Rectal smooth muscle tissue (tissue), 1 donor: ENCODE data around the gene PCDH8.

Source experiments
- H3K27ac ChIP-seq: one replicate; pipeline ENCODE4 v1.7.0; 2013; ENCODE audit warnings: low read depth, low read length, inconsistent platforms
- H3K27me3 ChIP-seq: one replicate; pipeline ENCODE4 v1.7.0; 2013; ENCODE audit warnings: low read length; ENCODE audit not compliant: control insufficient read depth, insufficient read depth
- H3K36me3 ChIP-seq: one replicate; pipeline ENCODE4 v1.7.0; 2013; ENCODE audit warnings: low read length; ENCODE audit not compliant: control insufficient read depth, insufficient read depth
- H3K4me1 ChIP-seq: one replicate; pipeline ENCODE4 v1.7.0; 2013; ENCODE audit warnings: low read length; ENCODE audit not compliant: control insufficient read depth, insufficient read depth
- H3K4me3 ChIP-seq: one replicate; pipeline ENCODE4 v1.7.0; 2013; ENCODE audit warnings: low read length
- H3K9ac ChIP-seq: one replicate; pipeline ENCODE4 v1.7.0; 2013; ENCODE audit warnings: low read length

Gene PCDH8

DNA sequence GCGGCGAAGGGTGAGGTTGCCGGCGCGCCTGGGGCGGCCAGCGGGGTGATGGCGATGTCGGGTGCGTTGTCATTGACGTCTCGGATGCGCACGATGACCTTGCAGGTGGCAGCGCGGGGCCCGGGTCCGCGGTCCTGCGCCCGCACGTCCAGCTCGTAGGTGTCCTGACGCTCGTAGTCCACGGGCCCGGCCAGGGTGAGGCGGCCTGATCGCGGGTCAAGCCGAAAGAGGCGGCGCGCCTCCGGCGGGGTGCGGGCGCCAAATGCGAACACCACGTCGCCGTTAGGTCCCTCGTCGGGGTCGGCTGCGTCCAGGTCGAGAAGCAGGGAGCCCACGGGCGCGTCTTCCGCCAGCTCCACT, 1.1 kb downstream of the PCDH8 start:
- H3K36me3 ChIP-seq = no peaks in the 10 kb centered on the region
- H3K4me1 ChIP-seq = no peaks in the 10 kb centered on the region
- no peak overlapping the region for H3K4me3 ChIP-seq
- no peak overlapping the region for H3K9ac ChIP-seq
- peaks cover 37% of the 10 kb centered on the region for H3K27me3 ChIP-seq
- no peak overlapping the region for H3K27ac ChIP-seq

DNA sequence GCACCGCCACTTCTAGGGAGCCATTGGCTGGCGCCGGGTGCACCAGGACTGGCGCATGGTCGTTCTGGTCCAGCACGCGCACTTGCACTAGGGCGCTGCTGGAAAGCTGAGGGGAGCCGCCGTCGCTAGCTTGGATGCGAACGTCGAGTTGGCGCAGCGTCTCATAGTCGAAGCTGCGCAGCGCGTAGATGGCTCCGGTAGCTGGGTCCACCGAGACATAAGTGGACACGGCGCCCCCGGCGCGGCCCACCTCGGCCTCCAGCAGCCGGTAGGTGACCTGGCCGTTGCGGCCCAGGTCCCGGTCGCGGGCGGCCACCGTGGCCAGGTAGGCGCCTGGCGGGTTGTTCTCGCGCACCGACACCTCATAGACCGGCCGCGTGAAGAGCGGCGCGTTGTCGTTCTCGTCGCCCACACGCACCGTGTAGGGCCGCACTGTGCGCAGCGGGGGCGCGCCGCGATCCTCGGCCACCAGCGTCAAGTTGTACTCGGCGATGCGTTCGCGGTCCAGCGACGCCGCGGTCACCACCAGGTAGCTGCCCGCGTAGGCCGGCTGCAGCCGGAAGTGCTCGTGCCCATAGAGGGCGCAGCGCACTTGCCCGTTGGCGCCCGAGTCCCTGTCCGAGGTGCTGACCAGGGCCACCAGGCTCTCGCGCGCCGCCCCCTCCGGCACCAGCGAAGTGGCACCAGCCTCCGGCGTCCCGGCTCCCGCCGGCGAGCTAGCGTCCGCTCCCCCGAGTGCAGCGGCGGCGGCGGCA, 1.7 kb downstream of the PCDH8 start:
- no peaks in the 10 kb centered on the region for H3K36me3 ChIP-seq
- H3K9ac ChIP-seq = no peak overlapping the region
- peaks cover 37% of the 10 kb centered on the region for H3K27me3 ChIP-seq
- H3K4me3 ChIP-seq = no peak overlapping the region
- no peaks in the 10 kb centered on the region for H3K4me1 ChIP-seq
- no peak overlapping the region for H3K27ac ChIP-seq

DNA sequence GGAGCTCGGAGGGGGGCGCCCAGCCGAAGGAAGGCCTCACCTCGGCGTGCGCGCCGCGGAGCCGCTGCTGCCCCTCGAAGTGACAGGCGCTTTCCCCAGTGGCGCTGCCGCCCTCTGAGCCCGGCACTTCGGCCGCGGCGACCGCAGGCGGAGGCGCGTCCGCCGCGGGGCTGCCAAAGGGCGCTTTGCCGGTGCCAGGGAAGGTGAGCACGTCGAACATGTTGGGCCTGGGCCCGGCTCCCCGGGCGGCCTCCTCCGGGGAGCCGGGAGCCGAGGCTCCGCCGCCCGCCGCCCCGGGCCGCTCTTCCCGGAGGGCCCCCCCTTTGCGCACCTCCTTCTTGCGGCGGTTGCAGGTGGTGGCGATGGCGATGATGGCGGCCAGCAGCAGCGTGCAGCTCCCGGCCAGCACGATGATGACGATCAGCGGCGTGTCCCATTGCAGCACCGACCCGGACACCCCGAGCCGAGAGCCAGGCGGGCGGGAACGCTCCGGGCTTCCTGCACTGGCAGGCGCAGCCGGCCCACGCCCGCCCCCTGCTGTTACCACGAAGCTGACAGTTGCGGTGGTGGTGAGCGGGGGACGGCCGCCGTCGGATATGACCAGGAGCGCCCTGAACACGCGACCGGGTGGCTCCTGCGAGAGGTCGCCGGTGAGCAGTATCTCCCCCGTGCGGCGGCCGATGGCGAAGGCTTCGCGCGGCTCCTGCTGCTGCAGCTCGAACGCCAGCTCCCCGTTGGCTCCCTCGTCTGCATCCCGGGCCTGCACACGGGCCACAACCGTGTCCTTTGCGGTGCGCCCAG, 2.5 kb downstream of the PCDH8 start:
- no peaks in the 10 kb centered on the region for H3K4me1 ChIP-seq
- H3K4me3 ChIP-seq = no peak overlapping the region
- H3K27me3 ChIP-seq = peaks cover 37% of the 10 kb centered on the region
- no peaks in the 10 kb centered on the region for H3K36me3 ChIP-seq
- no peak overlapping the region for H3K27ac ChIP-seq
- H3K9ac ChIP-seq = no peak overlapping the region

DNA sequence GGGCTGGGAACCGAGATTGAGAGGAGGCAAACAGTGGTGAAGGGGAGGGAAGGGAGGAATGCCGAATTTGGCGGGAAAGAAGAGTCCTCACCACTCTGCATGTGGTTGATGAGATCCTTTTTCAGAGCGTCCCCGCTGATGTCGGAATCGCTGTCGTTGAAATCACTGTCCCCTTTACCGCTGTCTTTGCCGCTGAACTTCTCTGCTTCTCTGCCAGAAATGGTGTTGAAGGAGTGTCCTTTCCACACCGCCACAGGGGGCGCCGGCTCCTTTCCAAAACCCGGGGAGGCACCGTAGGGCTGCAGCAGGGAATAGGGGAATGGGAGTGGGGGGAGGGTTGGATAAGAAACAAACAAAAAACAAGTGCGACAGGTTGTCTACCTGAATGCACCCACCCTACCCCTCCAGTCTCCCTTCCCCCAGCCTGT, 3.1 kb downstream of the PCDH8 start:
- Histone ChIP-seq H3K36me3 (no peaks in the 10 kb centered on the region), H3K27me3 (peaks cover 34% of the 10 kb centered on the region), H3K27ac (no peak overlapping the region), H3K9ac (no peak overlapping the region), H3K4me3 (no peak overlapping the region), H3K4me1 (no peaks in the 10 kb centered on the region)

DNA sequence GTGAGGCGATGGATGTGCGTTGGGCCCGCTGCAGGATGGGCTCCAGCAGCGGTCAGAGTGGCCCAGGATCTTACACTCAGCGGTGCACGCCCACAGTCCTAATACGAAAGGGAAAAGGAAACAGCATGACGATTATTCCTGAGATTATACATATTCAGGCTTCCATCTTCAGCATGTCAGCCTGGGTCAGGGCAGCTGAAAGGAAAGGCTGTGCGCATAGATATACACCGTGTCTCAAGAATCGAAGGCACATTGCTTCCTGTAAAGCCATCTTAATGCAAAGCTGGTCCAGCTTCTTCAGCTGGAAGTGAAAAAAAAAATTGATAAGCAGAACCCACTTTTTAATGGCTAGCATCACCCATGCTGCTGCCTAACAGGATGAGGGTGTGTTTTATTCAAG, 3.6 kb downstream of the PCDH8 start:
- H3K4me1 ChIP-seq = no peaks in the 10 kb centered on the region
- H3K9ac ChIP-seq = no peak overlapping the region
- H3K27ac ChIP-seq = no peak overlapping the region
- no peak overlapping the region for H3K4me3 ChIP-seq
- H3K27me3 ChIP-seq = peaks cover 31% of the 10 kb centered on the region
- no peaks in the 10 kb centered on the region for H3K36me3 ChIP-seq

DNA sequence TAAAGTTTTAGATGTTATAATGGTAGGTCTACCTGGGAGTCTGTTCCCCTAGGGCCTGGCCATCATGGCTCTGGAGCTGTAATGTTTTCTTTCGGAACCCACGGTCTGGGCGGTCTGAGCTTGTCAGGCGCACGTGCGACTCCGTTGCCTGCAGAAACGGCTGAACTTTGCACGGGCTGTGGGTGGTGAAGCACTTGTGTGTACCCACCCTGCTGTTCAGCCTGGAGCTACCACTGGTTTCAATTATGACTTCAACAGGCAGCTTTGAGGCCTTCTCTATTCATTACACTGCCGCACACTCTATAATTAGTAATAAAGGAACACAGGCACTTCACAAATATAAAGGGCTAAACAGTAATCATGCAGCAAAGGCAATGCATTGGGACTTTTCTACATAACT, 6.0 kb downstream of the PCDH8 start:
- Histone ChIP-seq H3K27me3 (peaks cover 22% of the 10 kb centered on the region), H3K9ac (no peak overlapping the region), H3K4me1 (no peaks in the 10 kb centered on the region), H3K36me3 (no peaks in the 10 kb centered on the region), H3K27ac (no peak overlapping the region), H3K4me3 (no peak overlapping the region)

DNA sequence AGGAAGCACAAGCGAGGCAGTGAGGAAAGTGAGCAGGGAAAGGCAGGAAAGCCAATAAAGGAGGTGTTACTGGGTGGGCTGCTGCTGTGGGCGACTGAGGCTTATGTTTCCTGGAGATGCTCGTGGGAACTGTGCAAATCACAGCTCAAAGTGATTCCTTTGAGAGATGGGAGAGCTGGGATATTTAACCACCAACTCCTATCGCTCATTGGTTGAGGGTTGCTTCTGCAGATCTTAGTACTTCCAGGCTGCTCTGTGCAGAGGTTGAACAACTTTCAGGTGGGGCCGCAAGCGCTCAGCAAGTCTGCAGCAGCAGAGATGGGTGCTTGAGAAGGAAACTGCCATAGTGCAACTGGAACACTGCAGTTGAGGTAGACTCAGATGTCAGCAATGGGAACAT, 8.4 kb downstream of the PCDH8 start:
- H3K36me3 ChIP-seq = no peaks in the 10 kb centered on the region

DNA sequence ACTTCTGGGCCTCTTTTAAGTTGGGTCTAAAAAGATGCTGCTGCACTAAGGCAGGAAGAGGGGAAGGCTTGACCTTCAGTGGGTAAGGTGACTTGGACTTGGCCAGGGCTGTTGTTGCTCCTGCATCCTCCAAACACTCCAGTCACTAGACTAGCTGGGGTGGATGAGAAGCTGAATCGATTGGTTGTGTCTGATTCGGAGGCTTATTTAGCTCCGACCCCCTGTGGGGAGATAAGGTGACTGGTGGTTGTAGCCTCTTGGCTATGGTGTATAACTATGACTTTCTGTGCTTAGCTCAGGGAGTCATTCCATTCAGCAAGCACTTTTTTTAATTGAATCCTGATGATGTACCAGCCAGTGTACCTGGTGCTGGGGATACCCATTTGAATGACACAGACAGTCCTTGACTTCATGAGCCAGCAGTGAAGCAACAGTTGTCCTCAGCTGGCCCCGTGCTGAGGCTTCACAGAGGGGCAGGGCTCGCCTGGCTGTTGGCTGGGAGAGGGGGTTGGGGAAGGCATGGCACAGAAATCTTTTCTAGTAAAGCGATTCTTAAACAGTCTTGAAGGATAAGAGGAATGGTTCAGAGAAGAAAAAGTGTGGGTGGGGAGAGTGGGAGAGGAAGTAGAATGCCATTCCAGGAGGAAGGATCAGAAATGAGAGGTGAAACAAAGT, 9.9 kb downstream of the PCDH8 start:
- no peak overlapping the region for H3K27ac ChIP-seq
- H3K9ac ChIP-seq = no peak overlapping the region
- H3K36me3 ChIP-seq = no peaks in the 10 kb centered on the region
- peaks cover 2% of the 10 kb centered on the region for H3K27me3 ChIP-seq
- H3K4me3 ChIP-seq = no peak overlapping the region
- H3K4me1 ChIP-seq = no peaks in the 10 kb centered on the region

More for the DNA sequence above, 8.4 kb downstream of the PCDH8 start:
- Histone ChIP-seq H3K27me3 (peaks cover 5% of the 10 kb centered on the region), H3K4me3 (no peak overlapping the region), H3K9ac (no peak overlapping the region), H3K4me1 (no peaks in the 10 kb centered on the region), H3K27ac (no peak overlapping the region)

DNA sequence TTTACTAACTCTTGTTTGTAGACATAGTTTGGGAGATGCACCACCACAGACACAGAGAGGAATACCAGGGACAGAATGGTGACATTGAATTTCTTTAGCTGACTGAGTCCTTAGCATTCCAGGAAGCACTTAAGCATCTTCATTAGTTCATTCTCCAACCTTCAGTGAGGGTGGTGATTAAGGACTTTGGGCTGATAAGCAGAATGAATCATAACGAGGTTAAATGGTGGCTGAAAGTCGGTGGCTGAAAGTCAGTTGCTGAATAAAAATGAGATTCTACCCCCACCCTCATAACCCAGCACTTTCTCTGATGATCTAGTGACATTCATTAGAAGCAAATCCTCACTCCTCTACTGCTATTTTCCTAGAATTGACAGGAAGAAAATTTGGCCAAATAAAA, 10.6 kb downstream of the PCDH8 start:
- no peaks in the 10 kb centered on the region for H3K4me1 ChIP-seq
- no peak overlapping the region for H3K9ac ChIP-seq
- peaks cover 1% of the 10 kb centered on the region for H3K27me3 ChIP-seq
- no peaks in the 10 kb centered on the region for H3K36me3 ChIP-seq
- H3K27ac ChIP-seq = no peak overlapping the region
- H3K4me3 ChIP-seq = no peak overlapping the region

DNA sequence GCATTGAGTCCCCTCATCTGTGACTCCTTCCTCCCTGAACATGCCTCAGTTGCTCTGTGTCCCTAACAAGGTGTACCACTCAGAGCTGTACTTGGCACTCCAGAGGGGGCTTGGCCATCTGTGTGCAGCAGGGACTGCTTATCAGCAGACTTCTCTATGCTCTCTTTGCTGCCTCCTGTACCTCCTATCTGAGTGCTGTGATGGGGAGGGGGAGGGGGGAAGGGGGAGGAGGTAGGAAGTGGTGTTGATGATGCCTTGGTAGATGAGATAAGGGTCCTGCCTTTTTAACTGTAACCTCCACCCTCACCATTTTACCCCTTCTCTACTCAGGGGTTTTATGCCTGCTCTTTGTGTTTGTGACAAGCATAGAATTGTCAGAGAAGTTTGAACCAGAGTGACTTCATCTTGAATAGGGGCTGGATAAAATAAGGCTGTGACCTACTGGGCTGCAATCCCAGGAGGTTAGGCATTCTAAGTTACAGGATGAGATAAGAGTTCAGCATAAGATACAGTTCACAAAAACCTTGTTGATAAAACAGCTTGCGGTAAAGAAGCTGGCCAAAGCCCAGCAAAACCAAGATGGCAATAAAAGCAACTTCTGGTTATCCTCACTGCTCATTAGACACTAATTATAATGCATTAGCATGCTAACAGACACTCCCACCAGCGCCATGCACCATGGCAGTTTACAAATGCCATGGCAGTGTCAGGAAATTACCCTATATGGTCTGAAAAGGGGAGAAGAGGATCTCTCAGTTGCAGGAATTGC, 13.2 kb downstream of the PCDH8 start:
- Histone ChIP-seq H3K36me3 (no peaks in the 10 kb centered on the region), H3K27ac (no peak overlapping the region), H3K4me1 (no peaks in the 10 kb centered on the region), H3K9ac (no peak overlapping the region), H3K4me3 (no peak overlapping the region), H3K27me3 (no peaks in the 10 kb centered on the region)

DNA sequence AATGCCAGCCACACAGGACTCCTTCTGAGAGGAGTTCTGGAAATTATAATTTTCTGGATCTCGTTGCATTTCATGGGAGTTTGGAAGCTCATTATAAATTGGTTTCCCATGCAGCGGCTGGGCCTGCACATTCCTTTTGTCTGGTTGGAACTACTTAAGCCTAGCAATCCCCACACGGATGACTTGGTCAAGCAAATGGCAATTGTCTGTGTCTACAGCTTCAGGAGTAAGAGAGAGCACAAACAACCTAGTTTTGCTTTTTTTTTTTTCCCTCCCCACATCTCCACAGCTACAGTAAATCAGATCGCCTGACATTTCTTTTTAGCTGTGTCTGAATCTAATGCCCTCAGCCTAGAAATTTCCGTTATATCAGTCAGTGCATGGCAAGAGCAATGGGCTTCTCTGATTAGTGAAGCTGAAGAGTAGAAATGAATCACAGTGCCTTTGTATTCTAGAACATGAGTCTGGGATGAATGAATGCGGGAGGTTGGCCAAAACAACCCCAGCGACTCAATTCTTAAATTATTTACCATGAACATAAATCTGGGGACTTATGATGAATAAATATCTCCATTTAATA, 15.1 kb downstream of the PCDH8 start:
- Histone ChIP-seq H3K4me3 (no peak overlapping the region), H3K4me1 (no peaks in the 10 kb centered on the region), H3K27ac (no peak overlapping the region), H3K27me3 (no peaks in the 10 kb centered on the region), H3K36me3 (no peaks in the 10 kb centered on the region), H3K9ac (no peak overlapping the region)

DNA sequence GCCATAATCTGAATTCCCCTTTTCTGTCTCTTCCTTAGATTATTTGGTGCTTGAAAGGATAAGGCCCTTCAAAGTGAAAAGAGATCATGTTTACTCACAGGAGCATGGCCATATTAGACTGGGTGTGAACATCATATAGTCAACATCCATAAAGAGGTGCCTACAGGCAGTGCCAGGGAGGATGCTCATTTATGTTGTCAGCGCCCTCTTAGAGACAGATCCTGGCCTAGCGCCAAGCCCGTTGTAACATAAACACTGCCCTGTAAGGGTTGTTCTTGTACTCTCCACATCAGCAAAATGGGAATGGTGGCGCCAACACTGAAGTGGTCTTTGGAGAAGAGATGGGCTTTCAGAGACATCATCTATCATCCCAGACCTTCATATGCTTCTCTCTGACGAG, 16.1 kb downstream of the PCDH8 start:
- Histone ChIP-seq H3K9ac (no peak overlapping the region), H3K27me3 (no peaks in the 10 kb centered on the region), H3K27ac (no peak overlapping the region), H3K4me1 (no peaks in the 10 kb centered on the region), H3K36me3 (no peaks in the 10 kb centered on the region), H3K4me3 (no peak overlapping the region)
